GM21737 (cell line): ENCODE results near the gene TMEM121.
A peak's percentile ranks its signal among the peaks of the same experiment; 100 is the strongest.

Experiments
- ATAC-seq: cut with Tn5 transposase; IDR thresholded peaks from one replicate; pipeline ENCODE4 v1.9.1; 2021; ENCODE audit warnings: mild to moderate bottlenecking, moderate library complexity; ENCODE audit not compliant: unreplicated experiment

Gene TMEM121

DNA sequence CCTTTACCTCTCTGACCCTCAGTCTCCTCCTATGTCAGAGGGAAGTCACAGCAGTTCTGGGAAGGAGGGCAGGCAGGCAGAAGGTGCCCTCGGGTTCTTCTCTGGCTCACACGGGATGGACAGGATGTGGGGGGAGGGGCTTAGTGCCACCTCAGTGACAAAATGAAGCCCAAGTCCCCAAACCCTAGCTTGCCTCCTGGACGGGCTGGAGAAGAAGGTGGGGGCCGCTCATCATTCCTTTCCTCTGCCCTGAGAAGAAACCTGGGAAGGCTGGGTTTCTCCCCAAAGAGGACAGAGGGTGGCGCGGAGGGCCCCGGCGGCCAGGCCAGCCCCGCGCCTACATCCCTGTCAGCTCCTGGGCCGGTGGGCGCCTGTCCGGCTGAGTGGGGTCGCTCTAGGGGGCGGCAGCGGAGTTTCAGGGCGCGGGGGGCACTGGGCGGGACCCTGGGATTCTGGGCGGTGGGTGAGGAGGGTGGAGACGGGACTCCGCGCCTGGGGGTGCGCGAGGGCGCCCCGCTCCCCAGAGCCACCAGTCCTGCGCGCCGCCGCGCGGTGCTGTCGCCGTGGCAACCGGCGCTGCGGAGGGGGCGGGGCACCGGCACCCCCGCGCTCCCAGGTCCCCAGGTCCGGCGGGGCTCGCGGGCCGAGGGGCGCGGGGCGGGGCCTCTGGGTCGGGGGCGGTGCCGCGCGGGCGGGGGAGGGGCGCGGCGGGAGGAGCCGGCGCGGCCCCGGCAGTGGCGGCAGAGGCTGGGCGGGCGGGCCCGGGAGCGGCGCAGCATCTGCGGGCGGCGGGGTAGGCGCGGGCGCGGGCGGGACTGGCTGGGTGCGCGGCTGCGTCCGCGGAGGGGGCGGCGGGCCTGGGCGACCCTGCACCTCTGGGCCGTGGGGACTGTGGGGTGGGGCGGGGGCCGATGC, at the start of gene TMEM121:
Gene TMEM121, plus strand, starts transcription at position 723 of the 915 bp plus-strand sequence. CDS start 2,252 bp downstream, outside the sequence.
- no peak for ATAC-seq

DNA sequence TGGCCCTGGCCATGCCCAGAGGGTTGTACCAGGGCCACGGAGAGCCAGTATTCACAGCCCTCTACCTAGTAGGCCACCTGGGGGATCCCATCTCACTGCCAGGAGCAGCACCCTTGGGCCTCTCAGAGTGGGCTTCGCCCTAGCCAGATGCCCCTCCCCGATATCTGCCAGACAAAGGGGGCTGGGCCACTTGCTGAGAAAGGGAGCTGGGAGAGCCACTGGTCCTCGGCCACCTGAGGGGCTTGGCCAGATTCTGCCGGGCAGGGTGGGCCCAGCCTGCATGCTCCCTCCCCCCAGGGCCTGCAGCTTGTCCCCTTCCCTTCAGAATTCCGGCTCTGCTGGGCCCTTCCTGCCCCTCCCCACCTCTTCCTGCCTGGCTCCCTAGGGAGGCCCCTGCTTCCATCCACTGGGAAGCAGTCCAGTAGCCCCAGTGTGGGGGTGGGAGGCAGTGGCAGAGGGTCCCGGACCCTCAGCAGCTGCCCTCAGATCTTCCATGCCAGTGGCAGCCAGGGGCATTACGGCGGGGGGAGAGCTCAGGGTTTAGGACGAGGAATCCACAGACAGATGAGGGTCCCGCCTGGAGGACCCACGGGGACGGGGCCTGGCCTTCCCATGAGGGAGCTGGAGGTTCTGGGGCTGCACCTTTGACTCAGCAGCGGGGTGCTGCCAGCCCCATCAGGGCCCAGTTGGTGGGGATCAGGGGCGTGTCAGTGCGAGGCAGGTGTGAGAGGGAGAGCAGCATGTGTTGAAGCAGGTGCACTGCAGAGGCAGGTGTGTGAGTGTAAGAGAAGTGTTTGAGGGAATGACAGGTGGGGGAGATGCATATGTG, 49.3 kb upstream of the TMEM121 start:
- no peak for ATAC-seq

DNA sequence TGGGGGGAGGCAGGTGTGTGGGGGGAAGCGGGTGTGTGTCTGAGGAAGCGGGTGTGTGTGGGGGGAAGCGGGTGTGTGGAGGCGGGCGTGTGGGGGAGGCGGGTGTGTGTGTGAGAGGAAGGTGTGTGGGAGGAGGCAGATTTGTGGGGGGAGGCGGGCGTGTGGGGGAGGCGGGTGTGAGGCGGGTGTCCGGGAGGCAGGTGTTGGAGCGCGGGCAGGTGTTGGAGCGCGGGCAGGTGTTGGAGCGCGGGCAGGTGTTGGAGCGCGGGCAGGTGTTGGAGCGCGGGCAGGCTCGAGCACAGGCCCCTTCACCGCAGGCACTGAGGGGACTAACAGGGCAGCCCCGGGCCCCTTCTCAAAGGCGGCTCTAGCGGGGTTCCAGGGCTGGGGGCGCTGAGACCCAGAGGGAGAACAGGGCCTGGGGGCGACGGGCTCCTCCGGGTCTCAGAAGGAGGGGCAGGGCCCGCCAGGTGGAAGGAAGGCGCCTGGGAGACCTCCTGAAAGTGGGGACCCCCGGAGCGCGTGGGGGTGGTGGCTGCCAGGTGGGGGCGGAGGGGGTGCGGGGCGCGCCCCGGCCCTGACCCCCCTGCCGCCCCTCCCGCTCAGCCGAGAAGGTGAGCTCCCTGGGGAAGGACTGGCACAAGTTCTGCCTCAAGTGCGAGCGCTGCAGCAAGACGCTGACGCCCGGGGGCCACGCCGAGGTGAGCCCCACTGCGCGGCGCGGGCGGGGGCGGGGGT, 48.6 kb upstream of the TMEM121 start:
- no peak for ATAC-seq

DNA sequence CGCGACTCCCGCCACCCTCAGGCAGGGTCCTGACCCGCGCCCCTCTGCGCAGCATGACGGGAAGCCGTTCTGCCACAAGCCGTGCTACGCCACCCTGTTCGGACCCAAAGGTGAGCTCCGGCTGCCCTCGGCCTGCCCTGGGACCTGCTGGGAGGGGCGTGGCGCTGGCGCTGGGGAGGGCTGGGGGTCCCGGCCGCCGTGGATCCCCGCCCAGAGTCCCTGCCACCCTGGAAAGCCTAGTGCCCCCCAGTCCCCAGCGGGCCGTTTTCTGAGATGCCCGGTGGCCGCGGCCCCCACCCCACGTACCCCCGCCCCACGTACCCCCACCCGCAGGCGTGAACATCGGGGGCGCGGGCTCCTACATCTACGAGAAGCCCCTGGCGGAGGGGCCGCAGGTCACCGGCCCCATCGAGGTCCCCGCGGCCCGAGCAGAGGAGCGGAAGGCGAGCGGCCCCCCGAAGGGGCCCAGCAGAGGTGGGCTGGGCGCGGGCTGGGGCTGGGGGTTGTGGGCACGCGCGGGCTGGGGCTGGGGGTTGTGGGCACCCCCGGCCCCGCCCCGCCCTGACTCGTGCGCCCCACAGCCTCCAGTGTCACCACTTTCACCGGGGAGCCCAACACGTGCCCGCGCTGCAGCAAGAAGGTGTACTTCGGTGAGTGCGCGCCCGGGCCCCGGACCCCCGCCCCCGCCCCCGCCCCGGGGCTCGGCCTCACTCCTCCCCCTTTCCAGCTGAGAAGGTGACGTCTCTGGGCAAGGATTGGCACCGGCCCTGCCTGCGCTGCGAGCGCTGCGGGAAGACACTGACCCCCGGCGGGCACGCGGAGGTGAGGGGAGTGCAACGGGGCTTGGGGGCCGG, 47.8 kb upstream of the TMEM121 start:
- no peak for ATAC-seq

DNA sequence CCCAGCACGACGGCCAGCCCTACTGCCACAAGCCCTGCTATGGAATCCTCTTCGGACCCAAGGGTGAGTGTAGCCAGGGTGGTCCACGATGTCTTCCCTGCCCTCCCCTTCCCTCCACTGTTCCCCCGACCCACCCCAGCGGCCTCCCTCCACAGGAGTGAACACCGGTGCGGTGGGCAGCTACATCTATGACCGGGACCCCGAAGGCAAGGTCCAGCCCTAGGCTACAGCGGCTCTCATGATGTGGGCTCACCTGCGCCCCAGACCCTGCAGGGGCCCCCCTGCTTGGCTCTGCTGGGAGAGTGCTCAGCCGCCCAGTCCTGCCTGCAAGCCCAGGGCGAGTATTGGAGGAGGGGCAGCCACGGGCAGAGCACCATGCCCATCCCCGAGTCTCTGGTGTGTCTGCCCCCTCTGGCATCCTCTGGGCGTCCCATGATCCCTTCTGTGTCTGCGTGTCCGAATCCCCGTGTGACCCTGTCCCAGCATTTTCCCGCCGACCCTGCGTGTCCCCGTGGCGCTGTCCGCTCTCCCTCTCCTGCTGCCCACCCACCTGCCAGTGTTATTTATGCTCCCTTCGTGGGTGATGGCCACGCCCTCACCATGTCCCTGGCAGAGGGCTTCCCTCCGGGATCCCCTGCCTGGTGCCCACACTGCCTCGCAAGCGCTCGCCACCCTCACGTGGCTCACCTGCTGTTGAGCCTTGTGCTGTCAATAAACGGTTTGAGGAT, 46.8 kb upstream of the TMEM121 start:
- no peak for ATAC-seq

DNA sequence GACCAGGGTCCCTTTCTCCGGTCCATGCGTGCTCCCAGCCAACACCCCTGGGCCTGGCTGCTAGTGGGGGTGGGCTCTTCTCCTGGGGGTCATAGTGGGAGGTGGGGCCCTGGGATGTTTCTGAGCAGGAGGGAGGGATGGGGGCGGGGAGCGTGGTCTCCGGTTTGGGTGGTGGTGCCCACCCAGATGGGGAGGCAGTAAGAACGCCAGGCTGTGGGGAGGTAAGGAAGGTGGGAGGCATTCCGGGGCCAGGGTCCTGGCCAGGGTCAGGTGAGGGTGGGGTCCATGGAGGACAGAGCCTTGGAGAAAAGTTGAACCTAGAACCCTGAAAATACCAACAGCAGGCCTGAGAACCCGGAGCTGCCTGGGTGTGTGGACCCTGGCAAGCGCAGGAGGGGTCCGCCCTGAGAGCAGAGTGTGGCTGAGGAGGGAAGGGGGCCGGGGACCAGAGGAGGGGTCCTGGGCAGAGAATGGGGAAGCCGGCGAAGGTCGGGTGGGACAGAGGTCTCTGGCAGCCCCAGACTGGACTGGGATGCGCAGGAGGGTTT, 46.1 kb upstream of the TMEM121 start:
- ATAC-seq: no peak

DNA sequence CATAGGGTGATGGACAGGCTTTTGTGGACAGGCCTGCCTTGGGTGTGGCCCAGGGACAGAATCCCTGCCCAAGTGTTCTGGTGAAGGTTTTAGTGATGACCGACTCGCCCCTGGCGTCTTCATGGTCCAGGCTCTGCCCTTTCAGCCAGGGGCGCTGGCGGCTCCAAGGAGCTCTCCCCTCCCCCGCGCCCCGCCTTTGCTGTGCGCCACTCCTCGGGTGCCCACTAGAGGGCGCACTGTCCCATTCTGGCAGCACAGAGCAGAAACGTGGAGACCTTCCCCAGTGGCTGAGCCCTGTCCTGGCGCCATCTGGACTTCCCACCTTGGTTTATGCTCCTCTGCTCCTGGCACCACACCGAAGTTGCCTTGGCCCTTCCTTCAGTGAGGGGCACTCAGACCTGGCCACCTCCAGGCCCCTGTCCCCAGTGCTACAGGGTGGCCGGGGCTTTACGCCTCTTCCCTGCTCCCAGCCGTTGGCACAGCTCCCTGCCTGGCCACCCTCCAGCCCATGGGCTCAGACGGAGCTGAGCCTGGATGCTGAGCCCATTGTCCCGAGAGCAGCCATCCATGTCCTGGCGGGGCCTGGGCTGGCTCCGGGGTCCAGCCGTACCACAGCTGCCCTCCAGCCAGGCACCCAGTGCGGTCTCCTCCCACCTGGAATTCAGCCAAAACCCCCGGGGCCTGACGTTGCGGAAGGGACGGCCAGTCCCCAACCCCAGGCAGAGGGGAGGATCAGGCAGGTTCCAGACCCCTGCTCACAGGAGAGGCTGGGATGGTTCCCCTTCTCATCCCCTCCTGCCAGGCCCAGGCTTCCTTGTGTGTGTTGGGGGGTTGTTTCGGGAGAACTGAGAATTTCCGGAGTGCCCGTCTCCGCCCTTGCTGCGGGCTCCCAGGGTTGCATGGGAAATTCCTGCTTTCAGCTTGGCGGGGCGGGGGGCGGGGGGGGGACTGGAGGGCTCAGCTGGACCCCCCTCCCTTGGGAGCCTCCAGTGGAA, 45.3 kb upstream of the TMEM121 start:
- ATAC-seq: peak; percentile 41

DNA sequence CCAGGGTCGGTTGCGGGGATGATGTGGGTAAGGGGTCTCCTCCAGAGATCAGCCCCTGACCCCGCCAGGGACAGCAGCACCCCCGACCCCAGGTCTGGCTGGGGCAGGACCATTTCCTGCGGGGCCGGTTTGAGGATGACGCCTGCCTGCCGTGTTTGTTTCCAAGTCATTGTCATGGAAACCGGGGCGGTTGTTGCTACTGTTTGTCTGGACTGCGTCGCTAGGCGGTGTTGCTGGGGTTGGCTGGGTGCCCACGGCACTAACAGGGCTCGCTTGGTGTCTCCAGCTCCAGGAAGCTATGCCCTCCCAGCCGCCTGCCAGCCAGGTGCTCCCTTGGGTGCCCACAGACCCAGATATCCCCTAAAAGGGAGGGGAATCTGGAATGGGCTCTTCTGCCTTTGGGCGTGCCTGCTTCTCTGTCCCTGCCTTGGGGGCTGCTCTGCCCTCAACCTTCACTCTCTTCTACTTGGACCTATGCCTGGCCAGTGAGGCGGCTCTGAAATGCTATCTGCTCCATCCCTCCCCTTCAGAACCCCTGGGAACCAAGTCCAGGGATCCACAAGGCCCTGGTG, 44.4 kb upstream of the TMEM121 start:
- ATAC-seq: peak; percentile 46

DNA sequence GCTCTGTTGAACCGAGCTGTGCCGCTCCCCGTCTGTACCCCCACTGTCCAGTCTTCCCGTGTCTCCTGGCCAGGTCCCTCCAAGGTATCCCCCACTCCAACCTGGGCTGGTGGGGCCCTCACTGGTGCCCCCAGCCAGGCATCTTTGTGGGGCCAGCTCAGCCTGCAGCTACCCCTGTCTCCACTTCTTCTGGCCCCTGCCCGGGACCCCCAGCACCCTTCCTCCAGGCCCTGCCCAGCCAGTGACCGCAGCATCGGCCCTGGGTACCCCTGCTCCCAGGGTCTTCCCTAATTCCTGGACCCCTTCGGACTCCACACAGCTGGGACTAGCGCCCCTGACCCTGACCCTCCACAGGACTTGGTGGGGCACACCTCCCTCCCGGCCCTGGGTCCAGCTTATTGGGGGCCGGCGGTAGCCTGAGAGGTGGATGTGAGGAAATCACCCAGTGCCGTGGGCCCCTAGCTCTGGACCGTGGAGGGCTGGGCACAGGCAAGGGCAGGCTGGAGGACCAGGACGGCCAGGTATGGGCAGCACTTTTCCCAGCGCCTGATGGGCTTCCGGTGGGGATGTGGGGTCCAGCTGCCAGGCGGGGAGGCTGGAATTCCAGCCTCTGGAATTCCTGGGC, 43.8 kb upstream of the TMEM121 start:
- ATAC-seq: no peak

DNA sequence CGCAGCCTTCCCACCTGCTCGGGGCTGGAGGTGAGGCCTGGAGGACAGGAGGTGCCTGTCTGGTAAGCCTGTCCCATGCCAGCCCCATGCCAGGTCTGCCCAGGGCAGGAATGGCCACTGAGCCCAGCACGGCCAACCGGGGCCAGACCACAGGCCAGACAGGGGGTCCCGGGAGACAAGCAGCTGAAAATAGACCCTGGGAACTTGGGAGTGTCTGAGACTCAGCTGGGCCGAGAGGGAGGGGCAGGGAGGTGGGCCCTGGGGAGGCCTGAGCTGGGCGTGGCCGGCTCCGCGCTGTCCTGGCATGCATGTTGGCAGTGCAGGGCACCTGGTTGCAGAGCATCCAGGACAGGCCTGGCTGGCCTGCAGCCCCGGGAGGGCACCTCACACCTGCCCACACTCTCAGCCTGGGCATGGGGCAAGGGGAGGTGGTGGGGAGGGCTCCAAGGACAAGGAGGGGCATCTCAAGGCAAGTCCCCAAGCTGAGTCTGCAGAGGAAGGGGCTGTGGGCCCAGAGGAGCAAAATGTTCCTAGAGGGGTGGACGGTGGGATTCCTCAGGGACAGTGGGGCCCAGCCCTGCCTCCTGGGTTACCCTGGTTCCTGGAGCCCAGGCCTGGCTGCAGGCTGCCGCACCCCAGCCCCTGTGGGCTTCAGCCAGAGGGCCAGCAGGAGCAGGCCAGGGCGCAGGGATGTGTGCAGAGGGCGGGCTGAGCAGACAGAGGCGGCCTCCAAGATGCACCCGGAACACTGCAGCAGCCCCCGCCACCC, 42.9 kb upstream of the TMEM121 start:
- ATAC-seq: no peak

DNA sequence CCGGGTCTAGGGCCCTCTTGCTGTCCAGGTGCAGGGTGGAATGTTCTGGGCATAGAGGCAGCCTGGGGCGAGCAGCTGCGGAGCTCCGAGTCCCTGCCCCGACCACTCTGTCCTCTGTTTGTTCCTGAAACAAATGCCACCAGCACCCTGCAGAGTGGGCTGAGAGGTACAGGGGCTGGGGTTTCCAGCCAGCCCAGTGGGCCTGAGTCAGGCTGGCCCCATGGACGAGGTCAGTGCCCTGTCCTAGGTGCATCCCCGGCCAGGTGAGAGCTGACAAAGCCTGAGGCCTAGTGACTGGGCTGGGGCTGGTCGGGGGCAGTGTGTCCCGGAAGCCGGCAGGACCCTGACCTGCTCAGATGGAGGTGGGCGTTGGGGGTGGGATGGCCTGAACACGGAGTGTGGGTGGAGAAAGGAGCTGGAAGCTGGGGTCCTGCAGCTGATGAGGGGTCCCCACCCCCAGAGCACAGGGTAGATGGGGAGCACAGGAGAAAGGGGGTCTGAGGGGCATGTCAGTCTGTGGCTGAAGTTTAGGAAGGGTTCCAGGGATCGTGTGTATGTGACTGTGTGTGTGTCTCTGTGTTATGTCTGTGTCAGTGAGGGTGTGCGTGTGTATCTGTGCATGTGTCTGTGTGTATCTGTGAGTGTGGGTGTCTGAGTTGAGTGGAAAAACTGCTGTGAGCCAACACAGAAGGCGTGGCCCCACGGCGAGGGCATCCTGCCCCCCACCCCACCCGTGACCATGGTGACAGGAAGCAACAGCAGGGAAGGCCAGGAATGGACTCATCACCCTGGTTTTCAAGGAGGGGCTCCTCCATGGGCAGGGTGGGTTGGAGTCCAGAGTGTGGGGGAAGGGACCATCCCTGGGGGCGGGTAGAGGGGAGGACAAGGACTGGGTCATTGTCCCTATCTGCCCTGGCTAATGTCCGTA, 42.0 kb upstream of the TMEM121 start:
- ATAC-seq: no peak

DNA sequence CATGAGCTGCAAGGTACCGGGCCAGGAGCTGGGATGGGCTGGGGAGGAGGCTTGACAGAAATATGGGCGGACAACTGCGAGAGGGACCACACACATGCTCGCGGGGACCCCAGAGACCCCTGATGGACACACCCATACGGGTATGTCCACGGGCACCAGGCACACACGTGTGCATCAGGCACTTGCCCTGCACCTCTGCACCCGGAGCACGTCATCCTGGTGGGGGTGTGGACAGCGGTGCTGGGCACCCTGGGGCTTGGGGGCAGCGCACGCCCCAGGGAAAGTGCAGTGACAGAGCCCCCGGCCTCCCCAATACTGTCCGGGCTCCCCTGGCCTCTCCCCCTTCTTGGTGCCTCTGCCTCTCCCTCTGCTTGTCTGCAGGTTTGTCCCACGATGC, 41.4 kb upstream of the TMEM121 start:
- no peak for ATAC-seq

DNA sequence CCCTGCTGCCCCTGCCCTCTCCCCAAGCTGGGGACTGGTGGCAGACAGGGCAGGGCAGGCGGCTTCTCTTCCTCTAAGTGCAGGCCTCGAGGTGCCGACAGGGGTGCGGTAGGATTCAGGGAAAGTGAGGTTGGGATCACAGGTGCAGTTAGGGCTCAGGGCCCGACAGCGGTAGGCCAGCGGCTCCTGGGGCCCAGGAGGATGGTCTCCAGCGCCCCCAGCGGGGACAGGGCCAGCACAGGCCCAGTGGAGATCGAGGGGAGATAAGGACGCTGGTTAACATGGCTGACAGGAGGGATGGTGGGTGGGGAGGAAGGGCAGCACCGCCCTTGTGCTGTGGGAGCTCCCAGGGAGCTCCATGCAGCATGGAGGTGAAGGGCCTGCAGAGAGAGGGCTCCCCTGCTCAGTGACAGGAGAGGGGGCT, 40.6 kb upstream of the TMEM121 start:
- no peak for ATAC-seq

DNA sequence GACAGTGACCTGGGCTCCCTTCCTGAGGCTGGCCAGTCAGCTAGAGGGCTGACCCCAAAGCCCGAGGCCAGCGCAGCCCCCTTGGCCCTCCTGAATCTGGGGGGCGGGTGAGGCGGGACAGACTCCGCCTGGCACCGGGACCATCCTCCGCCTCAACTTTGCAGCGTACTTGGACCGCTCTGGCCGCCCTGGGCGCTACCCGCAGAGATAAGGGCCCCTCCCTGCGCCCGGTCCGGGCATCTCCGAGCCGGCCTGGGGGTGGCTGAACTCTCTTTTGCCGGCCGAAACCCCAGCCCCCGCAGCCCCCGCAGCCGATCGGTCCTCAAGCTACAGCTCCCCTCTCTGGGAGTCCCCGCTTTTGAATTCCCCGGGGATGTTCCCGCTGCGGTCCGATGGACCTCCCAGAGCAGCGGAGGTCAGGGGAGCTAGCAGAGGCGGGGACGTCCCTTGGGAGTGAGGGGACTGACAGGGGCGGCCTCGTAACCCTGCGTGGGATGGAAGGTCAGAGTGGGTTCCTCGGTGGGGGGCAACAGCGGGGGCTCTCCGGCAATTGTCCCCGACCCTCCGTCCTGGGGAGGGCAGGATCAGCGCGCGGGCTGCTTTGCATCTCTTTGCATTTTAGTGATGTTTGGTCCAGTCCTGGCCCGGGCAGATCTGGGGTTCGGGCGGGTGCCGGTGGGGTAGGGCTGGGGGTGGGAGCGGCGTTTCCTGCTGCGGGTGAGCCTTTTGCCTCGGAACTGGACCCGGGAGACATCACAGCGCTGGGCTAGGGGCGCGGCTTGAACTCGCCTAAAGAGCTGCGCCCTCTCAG, 40.0 kb upstream of the TMEM121 start, which contains the start of gene CRIP1:
Gene CRIP1, plus strand, starts transcription at position 724 of the 811 bp plus-strand sequence. CDS start 374 bp downstream, outside the sequence.
- ATAC-seq: no peak
